ENCODE data around the gene MEF2D.

MEF2D gene

GRCh38 chr1:156464825-156465452 is 35.6 kb downstream of the MEF2D start:
- DNase-seq, result no peak

- no peak for DNase-seq
These were observed 36.2 kb downstream of the MEF2D start for GRCh38 chr1:156464335-156464734.

GRCh38 chr1:156463874-156464273 is 36.7 kb downstream of the MEF2D start:
- DNase-seq, result no peak

- no peak for DNase-seq
These were observed 37.4 kb downstream of the MEF2D start for GRCh38 chr1:156462954-156463795.

GRCh38 chr1:156461781-156462647 is 38.6 kb downstream of the MEF2D start:
- no peak for DNase-seq

- DNase-seq, result no peak
These were observed 39.5 kb downstream of the MEF2D start for GRCh38 chr1:156461109-156461508.

GRCh38 chr1:156460525-156460924 is 40.0 kb downstream of the MEF2D start:
- DNase-seq, result no peak

- peak; percentile 78 for DNase-seq
These were observed 42.4 kb downstream of the MEF2D start for GRCh38 chr1:156458181-156458503.

- DNase-seq, result peak; percentile 99
These were observed 43.7 kb downstream of the MEF2D start for GRCh38 chr1:156456625-156457465.

- DNase-seq, result no peak
These were observed 45.2 kb downstream of the MEF2D start for GRCh38 chr1:156455362-156455761.

GRCh38 chr1:156452907-156453306 is 47.7 kb downstream of the MEF2D start:
- peak; percentile 75 for DNase-seq

GRCh38 chr1:156451505-156452160 is 48.9 kb downstream of the MEF2D start:
- no peak for DNase-seq

GRCh38 chr1:156448134-156448967 is 52.2 kb downstream of the MEF2D start:
- peak; percentile 31 for DNase-seq

GRCh38 chr1:156445789-156446263 is 54.7 kb downstream of the MEF2D start:
- peak; percentile 77 for DNase-seq

- DNase-seq, result peak; percentile 53
These were observed 56.1 kb downstream of the MEF2D start for GRCh38 chr1:156444407-156445001.

- no peak for DNase-seq
These were observed 57.3 kb downstream of the MEF2D start for GRCh38 chr1:156443286-156443685.

- no peak for DNase-seq
These were observed 59.7 kb downstream of the MEF2D start for GRCh38 chr1:156440654-156441437.

- no peak for DNase-seq
These were observed 60.8 kb downstream of the MEF2D start for GRCh38 chr1:156439777-156440183.

- DNase-seq, result no peak
These were observed 61.4 kb downstream of the MEF2D start for GRCh38 chr1:156439036-156439776.
